Stomach (tissue), 4 donors: ENCODE data around the gene LDB2.

Source experiments
- CTCF ChIP-seq, 7 experiments: fragments of 450-650 bp in 4 of 7; fragments of 200-600 bp in 3 of 7; sonication (generic) in 3 of 7; IDR thresholded peaks; one replicate each; pipeline ENCODE4 v1.5.1; 2016 to 2019; ENCODE audit warnings: antibody characterized with exemption in 7 of 7, control low read depth in 2 of 7, mild to moderate bottlenecking in 1 of 7
- EP300 ChIP-seq: sonication (generic); formaldehyde crosslinking; IDR thresholded peaks from one replicate; pipeline ENCODE4 v1.6.1; 2017; ENCODE audit warnings: antibody characterized with exemption
- POLR2A ChIP-seq, 4 donors: fragments of 450-650 bp; IDR thresholded peaks; one replicate each; pipeline ENCODE4 v1.6.1; 2016; ENCODE audit warnings: antibody characterized with exemption in 4 of 4, control low read depth in 2 of 4, mild to moderate bottlenecking in 1 of 4, moderate library complexity in 1 of 4
- POLR2AphosphoS5 ChIP-seq, 3 donors: sonication (generic); formaldehyde crosslinking; IDR thresholded peaks; one replicate each; pipeline ENCODE4 v1.6.1; 2016; ENCODE audit warnings: antibody characterized with exemption in 3 of 3

- TF ChIP-seq POLR2A (IDR thresholded peaks at IDR 0.05) (no peak), POLR2AphosphoS5 (IDR thresholded peaks at IDR 0.05) (no peak), CTCF (IDR thresholded peaks at IDR 0.05) (no peak), EP300 (no peak)
Observed at GRCh38 chr4:16909281-16909680, 10.8 kb upstream of the LDB2 start.
